UCSD-AML1 (cell line): ENCODE data around the gene ARID4B.
"Not testable (repeated sequence)": the region's sequence is repeated elsewhere in the genome, so short reads cannot be mapped to it uniquely, and the experiment has no call there.

Experiments
- DNase-seq: peaks from one replicate; lab custom pipeline; 2025; ENCODE audit not compliant: unreplicated experiment; lab: John Stamatoyannopoulos, UW

The ARID4B gene

DNA sequence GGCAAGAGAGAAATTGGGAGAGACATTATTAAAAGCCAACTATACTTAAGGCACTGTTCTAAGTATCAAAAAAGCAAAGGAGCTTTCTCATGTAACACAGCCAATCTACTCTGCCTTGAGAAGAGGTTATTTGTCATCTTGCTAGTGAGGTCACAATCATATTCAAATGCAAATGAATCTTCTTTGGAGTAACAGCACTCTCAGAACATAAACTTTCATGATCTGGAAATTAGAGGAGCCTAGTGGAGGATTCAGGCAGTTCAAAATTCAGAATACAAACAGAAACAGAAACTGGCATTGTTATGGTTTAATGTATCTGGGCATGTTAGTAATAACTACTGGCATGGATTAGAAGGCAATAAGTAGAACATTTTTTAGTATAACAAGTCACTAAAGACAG lies 57.4 kb downstream of the ARID4B start:
- no peak for DNase-seq

DNA sequence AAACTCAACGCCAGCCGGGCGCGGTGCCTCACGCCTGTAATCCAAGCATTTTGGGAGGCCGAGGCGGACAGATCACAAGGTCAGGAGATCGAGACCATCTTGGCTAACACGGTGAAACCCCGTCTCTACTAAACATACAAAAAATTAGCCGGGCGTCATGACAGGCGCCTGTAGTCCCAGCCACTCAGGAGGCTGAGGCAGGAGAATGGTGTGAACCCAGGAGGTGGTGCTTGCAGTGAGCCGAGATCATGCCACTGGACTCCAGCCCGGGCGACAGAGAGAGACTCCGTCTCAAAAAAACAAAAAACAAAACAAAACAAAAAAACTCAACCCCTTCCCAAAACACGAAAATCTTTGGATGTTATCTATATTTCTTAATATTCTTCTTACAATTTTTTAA lies 58.0 kb downstream of the ARID4B start:
- DNase-seq = not testable (repeated sequence)

DNA sequence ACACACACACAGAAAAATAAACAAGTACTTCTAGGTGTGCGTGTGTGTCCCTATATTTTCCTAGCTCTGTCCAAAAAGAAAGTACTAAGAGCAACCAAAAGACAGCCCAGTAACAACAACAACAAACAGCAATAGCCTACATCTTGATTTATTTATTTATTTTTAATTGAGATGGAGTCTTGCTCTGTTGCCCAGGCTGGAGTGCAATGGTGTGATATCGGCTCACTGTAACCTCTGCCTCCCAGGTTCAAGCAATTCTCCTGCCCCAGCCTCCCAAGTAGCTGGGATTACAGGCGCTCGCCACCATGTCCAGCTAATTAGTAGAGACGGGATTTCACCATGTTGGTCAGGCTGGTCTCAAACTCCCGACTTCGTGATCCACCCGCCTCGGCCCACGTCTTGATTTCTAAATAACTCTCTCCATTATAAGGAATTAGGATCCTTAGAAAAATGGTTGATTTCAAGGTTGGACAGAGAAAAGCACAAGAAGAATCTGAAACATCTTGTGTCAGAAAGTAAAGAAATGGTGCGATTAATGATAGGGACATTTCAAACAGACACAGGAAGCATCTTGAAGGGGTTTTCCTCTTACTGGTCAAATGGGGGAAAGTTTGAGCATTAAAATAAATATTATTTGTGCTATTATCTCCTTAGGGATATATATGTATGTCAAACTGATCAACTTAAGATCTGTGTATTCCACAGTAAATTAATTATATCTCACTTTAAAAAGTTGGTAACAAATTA lies 59.4 kb downstream of the ARID4B start:
- no peak for DNase-seq

DNA sequence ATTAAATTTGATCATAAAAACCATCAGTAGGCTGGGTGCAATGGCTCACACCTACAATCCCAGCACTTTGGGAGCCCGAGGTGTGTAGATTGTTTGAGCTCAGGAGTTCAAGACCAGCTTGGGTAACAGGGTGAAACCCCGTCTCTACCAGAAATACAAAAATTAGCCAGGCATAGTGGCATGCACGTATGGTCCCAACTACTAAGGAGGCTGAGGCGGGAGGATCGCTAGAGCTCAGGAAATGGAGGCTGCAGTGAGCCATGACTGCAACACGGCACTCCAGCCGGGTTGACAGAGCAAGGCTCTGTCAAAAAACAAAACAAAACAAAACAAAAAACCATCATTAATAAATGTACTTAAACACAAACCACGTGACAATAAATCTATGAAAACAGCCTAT lies 61.0 kb downstream of the ARID4B start:
- DNase-seq = no peak

DNA sequence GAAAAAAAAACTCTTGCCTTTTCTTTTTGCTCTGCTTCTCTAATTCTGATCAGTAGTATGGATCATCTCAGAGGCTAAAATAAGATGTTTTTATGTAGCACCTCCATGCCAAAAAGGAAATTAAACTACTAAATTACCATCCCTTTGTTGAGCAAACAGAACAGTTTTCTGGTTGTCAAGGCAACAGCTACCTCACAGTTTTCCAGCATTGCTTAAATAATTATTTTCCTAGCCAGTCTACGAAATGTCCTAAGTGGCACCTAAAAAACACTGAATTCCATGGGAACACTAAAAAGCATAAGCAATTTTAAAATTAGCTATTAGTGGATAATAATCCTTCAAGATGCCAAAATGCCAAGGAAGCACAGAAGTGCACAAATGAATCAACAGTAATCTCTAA lies 61.7 kb downstream of the ARID4B start:
- no peak for DNase-seq

DNA sequence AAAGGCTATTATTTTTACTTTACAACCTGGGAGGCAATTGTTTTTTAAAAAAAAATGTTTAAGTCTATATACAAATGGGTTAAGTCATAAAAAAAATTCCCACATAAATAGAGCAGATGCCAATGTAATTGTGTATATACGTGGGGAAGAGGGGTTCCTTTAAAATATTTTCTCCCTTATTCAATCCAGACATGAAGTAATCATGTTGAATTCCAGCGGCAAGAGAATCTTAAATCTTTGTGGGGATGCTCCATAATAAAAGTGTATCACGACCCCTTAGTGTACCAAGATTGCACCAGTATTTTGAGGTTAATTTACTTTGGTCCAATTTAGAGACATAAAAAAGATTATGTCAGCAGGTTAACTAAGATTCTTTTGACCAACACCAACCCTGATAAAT lies 62.1 kb downstream of the ARID4B start:
- DNase-seq = no peak

DNA sequence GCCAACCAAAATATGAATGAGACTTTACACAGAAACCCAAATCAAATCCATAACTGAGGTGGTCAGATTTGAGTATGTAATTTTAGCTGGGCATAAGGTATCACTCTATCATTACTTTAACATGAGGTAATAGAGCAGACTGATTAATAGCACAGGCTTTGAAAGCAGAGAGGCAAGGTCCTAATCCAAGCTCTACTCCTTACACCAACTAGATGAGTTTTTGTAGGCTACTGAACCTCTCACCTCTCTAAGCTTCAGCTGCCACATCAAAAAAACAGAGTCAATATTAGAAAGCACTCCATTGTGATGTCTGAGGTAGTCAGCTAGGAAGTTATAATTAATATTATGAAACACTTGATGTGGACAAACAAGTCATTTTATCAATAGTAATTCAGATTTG lies 63.7 kb downstream of the ARID4B start:
- no peak for DNase-seq

DNA sequence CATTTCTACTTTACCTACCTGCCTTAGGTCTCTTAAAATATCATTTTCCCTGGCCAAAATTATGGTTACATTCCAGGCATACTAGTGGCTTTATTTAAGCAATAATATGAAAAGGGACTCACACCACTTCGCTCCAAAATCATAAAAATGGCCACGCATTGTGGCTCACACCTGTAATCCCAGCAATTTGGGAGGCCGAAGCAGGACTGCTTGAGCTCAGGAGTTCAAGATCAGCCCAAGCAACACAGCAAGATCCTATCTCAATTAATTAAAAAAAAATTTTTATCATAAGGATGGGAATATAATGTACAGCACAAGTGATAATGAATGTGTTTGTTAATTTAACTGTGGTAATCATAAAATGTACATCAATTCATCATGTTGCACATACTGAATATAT lies 65.4 kb downstream of the ARID4B start:
- no peak for DNase-seq

DNA sequence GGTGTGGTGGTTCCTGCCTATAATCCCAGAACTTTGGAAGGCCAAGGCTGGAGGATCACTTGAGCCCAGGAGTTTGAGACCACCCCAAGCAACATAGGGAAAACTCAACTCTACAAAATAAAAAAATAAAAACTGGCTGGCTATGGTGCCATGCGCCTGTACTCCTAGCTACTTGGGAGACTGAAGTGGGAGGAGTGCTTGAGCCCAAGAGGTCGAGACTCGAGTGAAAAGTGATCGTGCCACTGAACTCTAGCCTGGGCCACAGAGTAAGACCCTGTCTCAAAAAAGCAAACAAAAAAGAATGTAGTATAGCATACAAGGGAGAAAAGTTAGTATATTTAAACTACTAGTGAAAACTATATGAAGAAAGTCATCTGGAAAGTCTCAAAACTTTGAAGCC lies 66.7 kb downstream of the ARID4B start:
- DNase-seq = no peak

DNA sequence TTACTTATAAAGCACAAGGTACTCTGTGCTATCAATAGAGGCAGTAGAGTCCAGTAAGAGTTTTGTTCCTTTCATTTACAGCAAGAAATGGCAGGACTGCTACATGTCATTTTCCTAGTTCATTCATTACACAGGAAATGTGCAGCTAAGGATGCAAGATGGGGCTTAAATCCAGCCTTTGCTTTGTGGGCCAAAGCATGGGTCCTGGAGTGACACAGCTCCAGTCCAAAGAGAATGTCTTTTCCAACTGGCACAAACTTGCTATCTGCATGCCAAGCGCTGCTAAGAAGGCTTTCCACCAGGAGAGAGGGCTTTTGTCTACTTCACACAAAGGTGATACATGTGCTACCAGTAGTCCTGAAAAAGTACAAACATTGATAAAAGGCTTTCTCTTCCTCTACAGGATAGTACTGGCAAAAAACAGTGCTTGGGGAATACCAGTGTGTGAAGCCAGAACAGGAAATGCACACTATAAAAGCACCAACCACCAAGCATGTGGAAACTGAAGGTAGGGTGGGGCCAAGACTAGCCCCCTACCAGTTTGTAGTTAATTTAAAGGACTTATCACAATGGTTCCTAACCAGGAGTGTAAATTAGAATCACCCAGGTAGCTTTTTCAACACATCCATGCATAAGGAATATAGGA lies 68.7 kb downstream of the ARID4B start:
- DNase-seq = no peak

DNA sequence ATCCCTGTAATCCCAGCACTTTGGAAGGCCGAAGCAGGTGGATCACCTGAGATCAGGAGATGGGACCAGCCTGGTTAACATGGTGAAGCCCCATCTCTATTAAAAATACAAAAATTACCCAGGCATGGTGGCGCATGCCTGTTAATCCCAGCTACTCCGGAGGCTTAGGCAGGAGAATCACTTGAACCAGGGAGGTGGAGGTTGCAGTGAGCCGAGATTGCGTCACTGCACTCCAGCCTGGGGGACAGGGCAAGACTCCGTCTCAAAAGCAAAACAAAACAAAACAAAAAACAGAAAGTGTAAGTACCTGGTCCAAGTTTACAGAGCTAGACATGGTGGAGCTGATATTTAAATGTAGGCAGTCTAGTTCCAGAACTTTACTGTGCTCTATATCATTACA lies 69.9 kb downstream of the ARID4B start:
- DNase-seq = not testable (repeated sequence)

DNA sequence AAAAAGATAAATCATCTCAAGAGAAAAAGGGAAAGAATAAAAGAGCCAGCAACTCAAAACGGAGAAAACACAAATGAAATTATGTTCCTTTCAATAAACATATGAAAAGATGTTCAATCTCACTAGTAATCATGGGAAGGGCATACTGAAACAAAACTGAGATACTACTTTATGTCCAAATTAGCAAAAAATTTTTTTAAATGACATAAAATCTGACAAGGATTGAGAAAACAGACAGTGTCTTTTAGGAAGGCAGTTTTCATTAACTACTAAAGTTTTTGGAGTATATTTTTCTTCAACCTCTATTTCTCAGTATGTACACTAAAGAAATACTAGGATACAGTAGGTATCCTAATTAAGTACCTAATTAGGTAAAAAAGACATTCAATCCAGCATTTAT lies 73.3 kb downstream of the ARID4B start:
- DNase-seq = no peak

DNA sequence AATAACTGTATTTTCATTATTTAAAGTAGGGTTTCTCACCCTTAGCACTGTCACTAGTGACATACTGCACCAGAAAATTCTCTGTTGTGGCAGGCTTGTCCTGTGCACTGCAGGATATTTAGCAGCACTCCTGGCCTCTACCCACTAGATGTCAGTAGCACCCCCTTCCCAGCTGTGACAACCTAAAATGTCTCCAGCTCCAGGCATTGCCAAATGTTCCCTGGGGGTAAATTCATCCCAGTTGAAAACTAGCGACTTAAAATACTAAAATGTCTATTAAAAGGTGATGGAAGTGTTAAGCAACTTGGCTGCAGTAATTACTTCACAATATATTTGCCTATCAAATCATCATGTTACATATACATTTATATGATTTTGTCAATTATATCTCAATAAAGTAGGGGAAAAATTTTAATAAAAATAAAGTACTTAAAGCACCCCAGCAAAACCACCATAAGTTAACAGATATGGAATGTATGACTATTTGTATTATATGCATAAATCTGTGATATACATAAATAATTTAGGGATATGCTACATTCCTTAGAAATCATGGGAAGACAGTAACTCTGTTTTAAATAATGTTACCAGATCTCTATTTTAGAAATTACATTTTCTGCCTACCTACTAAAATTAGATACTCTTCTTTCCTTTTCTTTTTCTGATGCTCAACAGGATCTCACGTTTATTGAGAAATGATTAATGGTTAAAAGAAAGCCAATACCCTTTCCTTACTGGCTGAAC lies 74.6 kb downstream of the ARID4B start:
- DNase-seq = peak; percentile 46

DNA sequence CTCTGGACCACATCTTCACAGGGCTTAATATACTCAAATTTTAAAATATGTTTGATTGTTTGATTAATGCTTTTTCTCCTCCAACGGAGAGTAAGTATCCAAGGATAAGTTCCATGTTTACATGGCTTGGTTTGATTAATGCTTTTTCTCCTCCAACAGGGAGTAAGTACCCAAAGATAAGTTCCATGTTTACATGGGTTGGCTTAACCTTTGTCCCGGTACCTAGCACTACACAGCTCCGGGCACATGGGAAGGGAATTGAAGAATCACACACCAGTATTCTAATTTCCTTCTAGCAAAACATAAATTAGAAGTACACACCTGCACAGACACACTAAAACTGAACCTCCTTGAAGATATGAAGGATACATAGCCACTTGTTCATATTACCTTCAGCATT lies 77.5 kb downstream of the ARID4B start:
- DNase-seq = no peak

DNA sequence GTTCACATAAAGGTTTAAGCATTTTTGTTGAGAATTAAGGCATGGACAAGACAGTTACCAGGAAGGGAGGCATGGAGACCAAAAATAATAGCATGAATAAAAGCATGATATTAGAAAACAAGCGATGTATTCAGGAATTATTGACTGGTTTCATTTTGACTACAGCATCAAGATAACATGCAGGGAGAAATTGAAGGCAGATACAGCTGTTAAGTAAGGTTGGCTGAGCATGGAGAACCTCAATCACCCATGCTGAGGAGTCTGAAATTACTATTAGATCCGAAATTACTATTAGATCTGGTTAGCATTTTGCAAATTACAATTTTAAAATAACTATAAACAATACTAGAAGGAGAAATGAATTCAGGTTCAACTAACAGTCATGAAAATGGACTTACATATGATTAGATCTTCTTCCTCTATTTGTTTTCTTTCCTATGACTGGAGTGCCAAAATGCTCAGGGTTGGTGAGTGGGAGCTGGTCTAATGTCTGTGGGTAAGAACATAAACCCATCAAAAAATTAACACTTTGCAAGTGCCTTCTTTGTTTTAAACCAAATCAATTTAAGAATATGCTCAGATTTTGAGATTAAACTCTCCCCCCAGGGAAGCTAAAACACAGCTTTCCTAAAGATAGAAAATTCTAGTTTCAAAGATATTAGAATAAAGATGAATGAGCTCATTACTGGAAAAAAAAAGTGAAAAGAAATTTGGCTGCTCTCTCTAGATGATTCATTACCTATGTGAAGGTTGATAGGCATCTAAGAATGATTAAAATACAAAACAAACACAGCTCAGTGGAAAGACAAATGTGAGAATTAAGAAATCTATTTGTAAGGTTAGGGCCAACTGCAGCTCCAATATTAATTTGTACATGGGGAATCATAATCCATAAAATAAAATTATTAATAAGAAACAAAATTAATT lies 81.7 kb downstream of the ARID4B start:
- no peak for DNase-seq

DNA sequence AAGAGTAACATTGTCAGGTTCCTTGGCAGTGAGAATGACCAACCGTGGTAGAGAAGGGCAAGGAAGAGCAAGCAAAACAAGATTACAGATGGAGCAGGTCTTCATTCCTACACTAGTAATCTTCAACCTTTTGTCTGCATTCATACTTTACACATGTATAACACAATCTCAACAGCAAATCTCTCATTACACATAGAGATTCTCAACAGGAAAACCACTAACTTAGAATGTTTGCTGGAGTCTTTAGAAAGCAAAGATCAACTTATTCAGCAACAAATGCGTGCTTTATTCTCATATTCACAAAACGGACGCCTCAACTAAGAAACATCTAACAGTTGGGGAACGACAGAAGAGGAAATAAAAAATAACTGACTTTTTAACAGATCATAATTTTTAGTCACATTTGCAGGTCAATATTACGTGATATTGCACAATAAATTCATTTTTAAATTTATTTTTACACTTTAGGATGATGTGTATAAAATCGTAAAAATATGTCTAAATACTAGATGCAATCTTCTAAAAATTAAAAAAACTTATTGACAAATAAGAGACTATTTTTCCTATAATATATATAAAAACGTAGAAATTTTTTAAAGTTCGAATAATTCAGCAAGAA lies 82.9 kb downstream of the ARID4B start:
- no peak for DNase-seq

DNA sequence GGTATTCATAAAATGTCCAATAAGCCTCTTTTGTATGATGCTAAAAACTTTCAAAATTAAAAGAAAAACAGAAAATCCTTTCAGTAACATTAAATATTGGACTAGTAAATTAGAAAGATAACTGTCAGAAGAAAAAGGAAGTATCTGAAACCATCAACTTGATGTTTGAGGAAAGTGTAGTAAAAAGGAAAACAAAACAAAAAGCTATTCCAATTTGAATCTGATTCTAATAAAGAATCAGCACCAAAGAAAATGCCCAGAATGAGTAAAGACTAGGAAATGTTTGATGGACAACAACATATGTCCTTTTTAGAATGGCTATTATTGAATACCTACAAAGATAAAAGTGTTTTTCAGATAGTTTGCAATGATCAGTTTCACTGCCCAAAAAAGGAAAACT lies 87.0 kb downstream of the ARID4B start:
- DNase-seq = no peak

DNA sequence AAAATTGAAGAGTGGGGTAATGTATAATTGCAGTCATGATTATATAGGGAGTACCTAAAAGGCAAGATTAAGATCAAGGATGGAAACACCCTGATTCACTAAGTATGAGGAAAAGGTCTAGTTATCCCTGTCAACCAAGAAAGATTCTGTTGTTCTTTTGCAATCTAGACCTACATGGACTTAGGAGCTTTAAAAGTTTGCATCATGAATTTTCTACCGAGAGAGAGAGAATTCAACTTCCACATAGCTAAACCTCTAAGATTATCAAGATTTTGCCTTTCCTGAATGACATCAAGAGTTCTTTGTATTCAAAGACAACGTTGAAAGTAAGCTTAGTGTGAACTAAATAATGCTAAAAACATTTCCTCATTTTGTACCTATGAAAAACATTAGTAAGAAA lies 88.1 kb downstream of the ARID4B start:
- no peak for DNase-seq

DNA sequence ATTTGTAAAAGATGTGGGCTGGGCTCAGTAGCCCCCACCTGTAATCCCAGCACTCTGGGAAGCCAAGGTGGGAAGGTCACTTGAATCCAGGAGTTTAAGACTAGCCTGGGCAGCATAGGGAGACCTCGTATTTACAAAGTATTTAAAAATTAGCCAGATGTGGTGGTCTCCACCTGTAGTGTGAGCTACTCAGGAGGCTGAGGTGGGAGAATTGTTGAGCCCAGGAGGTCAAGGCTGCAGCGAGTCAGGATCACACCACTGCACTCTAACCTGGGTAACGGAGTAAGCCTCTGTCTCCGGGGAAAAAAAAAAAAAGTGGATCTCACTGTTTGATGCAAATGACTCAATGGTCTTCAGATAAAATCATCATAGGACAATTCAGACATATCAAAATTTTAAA lies 89.4 kb downstream of the ARID4B start:
- DNase-seq = no peak

DNA sequence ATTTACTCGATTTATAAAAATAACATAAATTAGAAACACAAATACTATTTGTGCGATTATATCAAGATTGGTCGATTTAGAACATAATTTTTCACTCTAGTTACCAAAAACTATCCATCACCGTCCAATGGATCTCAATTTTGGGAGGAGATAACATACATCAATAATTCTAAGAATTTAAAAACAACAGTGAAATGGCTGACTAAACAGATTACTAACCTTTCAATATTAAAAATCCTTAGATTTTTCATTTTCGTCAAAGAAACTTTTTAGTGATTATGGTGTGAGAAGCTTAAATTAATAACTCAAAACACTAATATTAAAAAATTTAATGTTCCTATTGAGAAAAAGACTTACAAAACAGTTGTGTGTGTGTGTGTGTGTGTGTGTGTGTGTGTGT lies 91.9 kb downstream of the ARID4B start:
- no peak for DNase-seq

DNA sequence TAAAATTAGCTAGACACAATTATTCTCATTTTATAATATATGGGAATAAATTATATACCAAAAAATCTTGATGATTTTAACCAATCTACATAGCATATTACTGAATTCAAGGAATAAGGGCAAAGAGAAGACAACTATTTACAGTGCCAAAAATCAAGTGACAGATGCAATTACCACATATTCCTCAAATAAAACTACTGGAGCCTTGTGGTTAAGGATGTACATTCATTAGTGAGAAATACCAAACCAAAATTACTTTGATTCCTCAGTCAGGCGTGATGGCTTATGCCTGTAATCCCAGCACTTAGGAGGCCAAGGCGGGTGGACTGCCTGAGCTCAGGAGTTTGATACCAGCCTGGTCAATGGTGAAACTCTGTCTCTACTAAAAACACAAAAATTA lies 98.1 kb downstream of the ARID4B start:
- DNase-seq = no peak
